ENCODE data around the gene NT5DC1. TPM values are rescaled to one million over a fixed set of nuclear protein-coding genes. Genes with fewer than 3 reads are reported as not detected.

The NT5DC1 gene
- total RNA-seq, 1 experiment from 2014 or later = 63.7 TPM

- RAD21 ChIA-PET (ENCODE audit: low non-redundant PET in 1 of 2, low total read pairs in 2 of 2, uncharacterized antibody in 2 of 2, unreplicated experiment in 2 of 2) = no interaction called here
- peak overlapping the region; percentile 93 for H3K9ac ChIP-seq (ENCODE audit: low read length)
- H3K27ac ChIP-seq (ENCODE audit: low read depth, low read length) = peak overlapping the region; percentile 92
- H3K4me1 ChIP-seq (ENCODE audit: control insufficient read depth in 1 of 2, insufficient read depth in 2 of 2, low read length in 2 of 2) = peaks cover 6 to 20% of the 10 kb centered on the region in 2 experiments; a peak in 3 of 4 replicates
- H3K4me3 ChIP-seq (replicated peaks in 1 of 2; ENCODE audit: low read depth in 1 of 2, low read length in 2 of 2) = peak overlapping the region; percentile 71 to 93
- no peaks in the 10 kb centered on the region for H3K9me2 ChIP-seq (ENCODE audit: insufficient read depth)
- H4K20me1 ChIP-seq (ENCODE audit: insufficient read depth) = no peaks in the 10 kb centered on the region
- H3K4me2 ChIP-seq (ENCODE audit: low read length) = peak overlapping the region; percentile 92
- H3K27me3 ChIP-seq (ENCODE audit: insufficient read depth, low read length) = no peaks in the 10 kb centered on the region
- H3K9me3 ChIP-seq (ENCODE audit: control insufficient read depth in 1 of 2, insufficient read depth in 1 of 2, low read depth in 1 of 2, low read length in 2 of 2) = no peaks in the 10 kb centered on the region
- no peak overlapping the region for H2AFZ ChIP-seq (ENCODE audit: low read depth, low read length, poor library complexity, severe bottlenecking)
- POLR2A ChIA-PET = interaction anchor here (1.2 to 1.9 kb wide), 3 partner anchors 10 to 90 kb away, joined by 3 to 7 read pairs (median 5); partner anchors contain the start of gene FRK
- CTCF ChIA-PET = interaction anchor here (2.0 to 2.9 kb wide), 3 partner anchors 10 to 91 kb away, joined by 5 to 22 read pairs (median 8); no protein-coding TSS in a partner anchor
- peaks cover 21% of the 10 kb centered on the region for H3K79me2 ChIP-seq (ENCODE audit: insufficient read depth, low read length)
- BruUV-seq (replicated peaks) = no TSS peak
- ATAC-seq = no peak
- DNase-seq (ENCODE audit: low read depth, low spot score) = no peak
- no peaks in the 10 kb centered on the region for H3K36me3 ChIP-seq (ENCODE audit: control insufficient read depth in 1 of 2, insufficient read depth in 2 of 2, low read length in 2 of 2)
- TF ChIP-seq SRF (IDR thresholded peaks at IDR 0.05; ENCODE audit: low read depth) = no peak
- no peak for TF ChIP-seq ZBTB33 (IDR thresholded peaks at IDR 0.05; ENCODE audit: extremely low read depth, insufficient replicate concordance, low read length)
- TF ChIP-seq CTCF (IDR thresholded peaks at IDR 0.05 in 2 of 3, conservative IDR thresholded peaks at IDR 0.05 in 1 of 3; ENCODE audit: borderline replicate concordance in 1 of 3, insufficient read depth in 1 of 3, low read depth in 2 of 3, low read length in 2 of 3) = no peak
- TF ChIP-seq, protein P1, sequence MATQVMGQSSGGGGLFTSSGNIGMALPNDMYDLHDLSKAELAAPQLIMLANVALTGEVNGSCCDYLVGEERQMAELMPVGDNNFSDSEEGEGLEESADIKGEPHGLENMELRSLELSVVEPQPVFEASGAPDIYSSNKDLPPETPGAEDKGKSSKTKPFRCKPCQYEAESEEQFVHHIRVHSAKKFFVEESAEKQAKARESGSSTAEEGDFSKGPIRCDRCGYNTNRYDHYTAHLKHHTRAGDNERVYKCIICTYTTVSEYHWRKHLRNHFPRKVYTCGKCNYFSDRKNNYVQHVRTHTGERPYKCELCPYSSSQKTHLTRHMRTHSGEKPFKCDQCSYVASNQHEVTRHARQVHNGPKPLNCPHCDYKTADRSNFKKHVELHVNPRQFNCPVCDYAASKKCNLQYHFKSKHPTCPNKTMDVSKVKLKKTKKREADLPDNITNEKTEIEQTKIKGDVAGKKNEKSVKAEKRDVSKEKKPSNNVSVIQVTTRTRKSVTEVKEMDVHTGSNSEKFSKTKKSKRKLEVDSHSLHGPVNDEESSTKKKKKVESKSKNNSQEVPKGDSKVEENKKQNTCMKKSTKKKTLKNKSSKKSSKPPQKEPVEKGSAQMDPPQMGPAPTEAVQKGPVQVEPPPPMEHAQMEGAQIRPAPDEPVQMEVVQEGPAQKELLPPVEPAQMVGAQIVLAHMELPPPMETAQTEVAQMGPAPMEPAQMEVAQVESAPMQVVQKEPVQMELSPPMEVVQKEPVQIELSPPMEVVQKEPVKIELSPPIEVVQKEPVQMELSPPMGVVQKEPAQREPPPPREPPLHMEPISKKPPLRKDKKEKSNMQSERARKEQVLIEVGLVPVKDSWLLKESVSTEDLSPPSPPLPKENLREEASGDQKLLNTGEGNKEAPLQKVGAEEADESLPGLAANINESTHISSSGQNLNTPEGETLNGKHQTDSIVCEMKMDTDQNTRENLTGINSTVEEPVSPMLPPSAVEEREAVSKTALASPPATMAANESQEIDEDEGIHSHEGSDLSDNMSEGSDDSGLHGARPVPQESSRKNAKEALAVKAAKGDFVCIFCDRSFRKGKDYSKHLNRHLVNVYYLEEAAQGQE (IDR thresholded peaks at IDR 0.05; ENCODE audit: low read depth) = no peak
- TF ChIP-seq EZH2phosphoT487 (IDR thresholded peaks at IDR 0.05; ENCODE audit: borderline replicate concordance) = no peak
- no peak for TF ChIP-seq JUND (IDR thresholded peaks at IDR 0.05)
- TF ChIP-seq EZH2 (IDR thresholded peaks at IDR 0.05) = no peak
- no peak for TF ChIP-seq CEBPB (IDR thresholded peaks at IDR 0.05; ENCODE audit: low read depth)
- no peak for TF ChIP-seq ZFX (IDR thresholded peaks at IDR 0.05)
- no peak for TF ChIP-seq TCF7L2 (IDR thresholded peaks at IDR 0.05; ENCODE audit: borderline replicate concordance, extremely low read depth, insufficient read depth, insufficient read length)
- TF ChIP-seq ZNF274 (IDR thresholded peaks at IDR 0.05; ENCODE audit: low read depth, low read length) = no peak
- TF ChIP-seq, protein P2, sequence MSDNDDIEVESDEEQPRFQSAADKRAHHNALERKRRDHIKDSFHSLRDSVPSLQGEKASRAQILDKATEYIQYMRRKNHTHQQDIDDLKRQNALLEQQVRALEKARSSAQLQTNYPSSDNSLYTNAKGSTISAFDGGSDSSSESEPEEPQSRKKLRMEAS (IDR thresholded peaks at IDR 0.05) = no peak
- TF ChIP-seq ELF1 (IDR thresholded peaks at IDR 0.05; ENCODE audit: borderline replicate concordance, low read depth) = no peak
- intact Hi-C loops (cut with micrococcal nuclease) = no loop called here
Observed at GRCh38 chr6:116101790-116102189, 1.1 kb downstream of the NT5DC1 start.
